Panc1 (cell line): ENCODE measurements around the gene SPATA20. TPM values are rescaled to one million over a fixed set of nuclear protein-coding genes. Genes with fewer than 3 reads are reported as not detected.

ENCODE experiments used
- ATAC-seq: fragments of 200-7000 bp; cut with Tn5 transposase; 2 replicates; pipeline ENCODE4 v1.9.1; 2020; ENCODE audit warnings: mild to moderate bottlenecking, moderate library complexity
- BruUV-seq: library from RNA; stranded (reverse); fragments of 400-500 nt; replicated peaks from 2 replicates; lab custom pipeline; 2021; lab: Mats Ljungman, UMichigan
- CTCF ChIA-PET: fragments of 300-600 bp; sonication (Branson Sonifier 250); formaldehyde crosslinking; loops from one replicate; lab custom pipeline; 2022; ENCODE audit warnings: antibody characterized with exemption; lab: Charles Lee
- POLR2A ChIA-PET: fragments of 300-600 bp; sonication (Branson Sonifier 250); formaldehyde crosslinking; loops from one replicate; lab custom pipeline; 2022; ENCODE audit warnings: antibody characterized with exemption; lab: Charles Lee
- DNase-seq: peaks from one replicate; pipeline ENCODE4 v3.0.0-alpha.2; 2010; ENCODE audit warnings: low read depth, low spot score
- H3K27ac ChIP-seq: 2 replicates; pipeline ENCODE4 v1.5.1; 2011; ENCODE audit warnings: mild to moderate bottlenecking, low read length, inconsistent platforms
- H3K27me3 ChIP-seq: fragments of 200-500 bp; sonication (Bioruptor generic); 2 replicates; pipeline ENCODE4 v1.6.0; 2014; ENCODE audit warnings: low read length, inconsistent platforms; ENCODE audit not compliant: control insufficient read depth, insufficient read depth
- H3K36me3 ChIP-seq: fragments of 200-500 bp; sonication (Bioruptor generic); 2 replicates; pipeline ENCODE4 v1.5.1; 2014; ENCODE audit warnings: inconsistent platforms, mild to moderate bottlenecking, low read length, moderate library complexity; ENCODE audit not compliant: control insufficient read depth, insufficient read depth
- H3K4me1 ChIP-seq: 2 replicates; pipeline ENCODE4 v1.5.1; 2011; ENCODE audit warnings: inconsistent platforms, mild to moderate bottlenecking, low read length, moderate library complexity; ENCODE audit not compliant: control insufficient read depth, insufficient read depth
- H3K4me3 ChIP-seq, 2 experiments: 2 replicates each; pipeline ENCODE4 v1.5.1; 2011 to 2012; ENCODE audit warnings: low read depth in 2 of 2, low read length in 2 of 2, mild to moderate bottlenecking in 2 of 2, inconsistent platforms in 1 of 2, moderate library complexity in 1 of 2
- H3K9me3 ChIP-seq: fragments of 200-500 bp; sonication (Bioruptor generic); 2 replicates; pipeline ENCODE4 v1.5.1; 2014; ENCODE audit warnings: low read depth, mild to moderate bottlenecking, inconsistent platforms, low read length, moderate library complexity; ENCODE audit not compliant: control insufficient read depth, insufficient read depth
- POLR2AphosphoS5 ChIP-seq: IDR thresholded peaks from 2 replicates; pipeline ENCODE4 v1.6.1; 2012; ENCODE audit warnings: mild to moderate bottlenecking, low read depth, low read length, moderate library complexity
- REST ChIP-seq, 2 experiments: IDR thresholded peaks; 2 replicates each; pipeline ENCODE4 v1.6.1; 2011 to 2012; ENCODE audit warnings: low read depth in 2 of 2, control low read depth in 1 of 2, low read length in 1 of 2, mild to moderate bottlenecking in 1 of 2, moderate library complexity in 1 of 2; ENCODE audit not compliant: insufficient read depth in 1 of 2
- SIN3A ChIP-seq: IDR thresholded peaks from 2 replicates; pipeline ENCODE4 v1.6.1; 2012; ENCODE audit warnings: low read depth, mild to moderate bottlenecking, low read length, moderate library complexity, borderline replicate concordance; ENCODE audit not compliant: insufficient read depth
- TCF7L2 ChIP-seq: IDR thresholded peaks from 2 replicates; pipeline ENCODE4 v1.6.1; 2011; ENCODE audit warnings: mild to moderate bottlenecking, low read depth, low read length, inconsistent platforms
- in situ Hi-C: cut with HindIII; loops from 2 replicates; pipeline ENCODE4 v1.10.0; 2016; ENCODE audit warnings: low sequenced_read_pairs, low pct_unique_long_range_greater_than_20kb
- intact Hi-C: fragments of 100-400 bp; cut with micrococcal nuclease; formaldehyde crosslinking; loops from one replicate; pipeline ENCODE4 v1.10.0; 2022; ENCODE audit not compliant: unreplicated experiment
- total RNA-seq: library from RNA; stranded (reverse); gene quantifications from one replicate; pipeline ENCODE4 v1.2.1, GENCODE V29; 2021; ENCODE audit not compliant: unreplicated experiment
- TF ChIP-seq, protein P1 (sequence below): fragments of 450-650 bp; IDR thresholded peaks from 2 replicates; pipeline ENCODE4 v1.5.1; 2017; ENCODE audit warnings: mild to moderate bottlenecking

The SPATA20 gene
- total RNA-seq, 1 experiment from 2014 or later, result 82.2 TPM

DNA sequence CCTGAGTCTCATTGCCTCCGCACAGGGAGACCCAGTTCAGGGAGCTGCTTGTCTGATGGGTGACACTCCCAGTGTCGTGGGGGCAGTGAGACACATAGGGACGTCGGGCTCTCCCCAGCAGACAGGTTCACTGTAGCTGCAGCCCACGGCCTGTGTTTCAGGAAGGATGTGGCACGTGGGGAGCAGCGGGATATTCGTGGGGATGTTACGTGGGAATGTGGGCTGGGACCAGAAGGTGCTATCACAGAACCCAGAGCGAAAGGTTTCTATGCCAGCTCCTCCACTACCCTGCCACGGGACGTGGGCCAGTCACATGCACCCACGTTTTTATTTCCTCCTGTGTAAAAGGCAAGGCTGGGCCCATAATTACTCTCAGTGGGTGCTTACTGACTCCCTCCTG is 29.9 kb downstream of the SPATA20 start:
- ChIA-PET CTCF (no interaction called here), POLR2A (interaction anchor here (0.6 kb wide), 1 partner anchor 117 kb away, joined by 5 read pairs; no protein-coding TSS in a partner anchor)
- H3K4me3 ChIP-seq, result no peak overlapping the region
- no peaks in the 10 kb centered on the region for H3K4me1 ChIP-seq
- in situ Hi-C loops, result no loop called here
- ATAC-seq, result no peak
- intact Hi-C loops, result no loop called here
- no TSS peak for BruUV-seq
- TF ChIP-seq, protein P1, sequence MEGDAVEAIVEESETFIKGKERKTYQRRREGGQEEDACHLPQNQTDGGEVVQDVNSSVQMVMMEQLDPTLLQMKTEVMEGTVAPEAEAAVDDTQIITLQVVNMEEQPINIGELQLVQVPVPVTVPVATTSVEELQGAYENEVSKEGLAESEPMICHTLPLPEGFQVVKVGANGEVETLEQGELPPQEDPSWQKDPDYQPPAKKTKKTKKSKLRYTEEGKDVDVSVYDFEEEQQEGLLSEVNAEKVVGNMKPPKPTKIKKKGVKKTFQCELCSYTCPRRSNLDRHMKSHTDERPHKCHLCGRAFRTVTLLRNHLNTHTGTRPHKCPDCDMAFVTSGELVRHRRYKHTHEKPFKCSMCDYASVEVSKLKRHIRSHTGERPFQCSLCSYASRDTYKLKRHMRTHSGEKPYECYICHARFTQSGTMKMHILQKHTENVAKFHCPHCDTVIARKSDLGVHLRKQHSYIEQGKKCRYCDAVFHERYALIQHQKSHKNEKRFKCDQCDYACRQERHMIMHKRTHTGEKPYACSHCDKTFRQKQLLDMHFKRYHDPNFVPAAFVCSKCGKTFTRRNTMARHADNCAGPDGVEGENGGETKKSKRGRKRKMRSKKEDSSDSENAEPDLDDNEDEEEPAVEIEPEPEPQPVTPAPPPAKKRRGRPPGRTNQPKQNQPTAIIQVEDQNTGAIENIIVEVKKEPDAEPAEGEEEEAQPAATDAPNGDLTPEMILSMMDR, result no peak
- no peaks in the 10 kb centered on the region for H3K27me3 ChIP-seq
- H3K27ac ChIP-seq, result no peak overlapping the region
- no peaks in the 10 kb centered on the region for H3K9me3 ChIP-seq
- no peak for DNase-seq
- H3K36me3 ChIP-seq, result no peaks in the 10 kb centered on the region

- ATAC-seq (no peak), DNase-seq (no peak)
- no peaks in the 10 kb centered on the region for H3K9me3 ChIP-seq
- ChIA-PET CTCF (no interaction called here), POLR2A (no interaction called here)
- H3K4me1 ChIP-seq, result no peaks in the 10 kb centered on the region
- H3K36me3 ChIP-seq, result no peaks in the 10 kb centered on the region
- H3K27me3 ChIP-seq, result no peaks in the 10 kb centered on the region
- no TSS peak for BruUV-seq
- H3K27ac ChIP-seq, result no peak overlapping the region
- TF ChIP-seq REST (IDR thresholded peaks at IDR 0.05; ENCODE audit: insufficient read depth in 1 of 2, low read depth in 2 of 2, low read length in 1 of 2), result no peak
- no peak for TF ChIP-seq POLR2AphosphoS5
- TF ChIP-seq, protein P1, result no peak
- no peak for TF ChIP-seq SIN3A
- intact Hi-C loops (no loop called here), in situ Hi-C loops (no loop called here)
- H3K4me3 ChIP-seq, result no peak overlapping the region
Measured at GRCh38 chr17:50577451-50577954, 30.5 kb downstream of the SPATA20 start.

- no TSS peak for BruUV-seq
- no peaks in the 10 kb centered on the region for H3K9me3 ChIP-seq
- H3K36me3 ChIP-seq, result no peaks in the 10 kb centered on the region
- H3K4me3 ChIP-seq, result no peak overlapping the region
- no peak for ATAC-seq
- TF ChIP-seq REST (IDR thresholded peaks at IDR 0.05; ENCODE audit: insufficient read depth in 1 of 2, low read depth in 2 of 2, low read length in 1 of 2) (no peak), SIN3A (no peak), POLR2AphosphoS5 (no peak), TCF7L2 (no peak)
- TF ChIP-seq, protein P1, result no peak
- intact Hi-C loops, result no loop called here
- H3K4me1 ChIP-seq, result no peaks in the 10 kb centered on the region
- DNase-seq, result no peak
- H3K27me3 ChIP-seq, result no peaks in the 10 kb centered on the region
- ChIA-PET CTCF (no interaction called here), POLR2A (no interaction called here)
- in situ Hi-C loops, result no loop called here
- H3K27ac ChIP-seq, result no peak overlapping the region
Measured at GRCh38 chr17:50578173-50578572, 31.2 kb downstream of the SPATA20 start.
